Astrocyte (in vitro differentiated cells and primary cell): ENCODE results near the gene VCPKMT. TPM values are rescaled to one million over a fixed set of nuclear protein-coding genes. Genes with fewer than 3 reads are reported as not detected.

ENCODE experiments used
- DNase-seq: peaks from one replicate; pipeline ENCODE4 v3.0.0-alpha.2; 2010; ENCODE audit warnings: low read depth
- FAIRE-seq: peaks from 2 replicates; lab custom pipeline; 2011; peaks lifted over from hg19 to GRCh38; lab: Jason Lieb, UNC
- H2AFZ ChIP-seq: 2 replicates; pipeline ENCODE4 v1.6.0; 2012; ENCODE audit warnings: low read depth, low read length, inconsistent platforms
- H3K27ac ChIP-seq: 2 replicates; pipeline ENCODE4 v1.5.1; 2011; ENCODE audit warnings: low read depth, low read length, inconsistent platforms
- H3K27me3 ChIP-seq: 2 replicates; pipeline ENCODE4 v1.6.0; 2011; ENCODE audit warnings: low read length, inconsistent platforms; ENCODE audit not compliant: insufficient read depth
- H3K36me3 ChIP-seq: 2 replicates; pipeline ENCODE4 v1.5.1; 2011; ENCODE audit warnings: low read length, inconsistent platforms; ENCODE audit not compliant: insufficient read depth
- H3K4me1 ChIP-seq: 2 replicates; pipeline ENCODE4 v1.5.1; 2011; ENCODE audit warnings: low read length, inconsistent platforms; ENCODE audit not compliant: insufficient read depth
- H3K4me2 ChIP-seq: 2 replicates; pipeline ENCODE4 v1.6.0; 2012; ENCODE audit warnings: low read length, inconsistent platforms
- H3K4me3 ChIP-seq: 2 replicates; pipeline ENCODE4 v1.5.1; 2011; ENCODE audit warnings: low read depth, mild to moderate bottlenecking, low read length, inconsistent platforms; ENCODE audit not compliant: insufficient read depth
- H3K79me2 ChIP-seq: 2 replicates; pipeline ENCODE4 v1.6.0; 2012; ENCODE audit warnings: mild to moderate bottlenecking, low read length, inconsistent platforms; ENCODE audit not compliant: insufficient read depth
- H3K9ac ChIP-seq: 2 replicates; pipeline ENCODE4 v1.6.0; 2012; ENCODE audit warnings: mild to moderate bottlenecking, low read length, inconsistent platforms
- H3K9me3 ChIP-seq: 2 replicates; pipeline ENCODE4 v1.5.1; 2012; ENCODE audit warnings: low read depth, mild to moderate bottlenecking, low read length, inconsistent platforms; ENCODE audit not compliant: insufficient read depth
- H4K20me1 ChIP-seq: 2 replicates; pipeline ENCODE4 v1.6.0; 2012; ENCODE audit warnings: low read length, inconsistent platforms; ENCODE audit not compliant: insufficient read depth
- H3K27ac Mint-ChIP-seq: one replicate; pipeline ENCODE4 v1.8.0; 2021; ENCODE audit warnings: mild to moderate bottlenecking, mixed read lengths; ENCODE audit not compliant: unreplicated experiment
- H3K27me3 Mint-ChIP-seq: one replicate; pipeline ENCODE4 v1.8.0; 2021; ENCODE audit warnings: low read depth, mixed read lengths; ENCODE audit not compliant: unreplicated experiment
- H3K36me3 Mint-ChIP-seq: one replicate; pipeline ENCODE4 v1.8.0; 2021; ENCODE audit warnings: low read depth, mixed read lengths; ENCODE audit not compliant: unreplicated experiment
- H3K4me1 Mint-ChIP-seq: one replicate; pipeline ENCODE4 v1.8.0; 2021; ENCODE audit warnings: low read depth, mixed read lengths; ENCODE audit not compliant: unreplicated experiment
- H3K4me3 Mint-ChIP-seq: one replicate; pipeline ENCODE4 v1.8.0; 2021; ENCODE audit warnings: mild to moderate bottlenecking, moderate library complexity, mixed read lengths; ENCODE audit not compliant: unreplicated experiment
- H3K9me3 Mint-ChIP-seq: one replicate; pipeline ENCODE4 v1.8.0; 2021; ENCODE audit warnings: mild to moderate bottlenecking, mixed read lengths; ENCODE audit not compliant: unreplicated experiment
- CTCF ChIP-seq: IDR thresholded peaks from 2 replicates; pipeline ENCODE4 v1.5.1; 2011; ENCODE audit warnings: low read depth, mild to moderate bottlenecking, inconsistent platforms, low read length, moderate library complexity; ENCODE audit not compliant: insufficient read depth
- EZH2 ChIP-seq: IDR thresholded peaks from 2 replicates; pipeline ENCODE4 v1.6.1; 2012; ENCODE audit warnings: mild to moderate bottlenecking, low read length, inconsistent platforms; ENCODE audit not compliant: insufficient read depth
- total RNA-seq: library from RNA; stranded (reverse); gene quantifications from 2 replicates; pipeline ENCODE4 v1.2.1, GENCODE V29; 2021

Gene VCPKMT
- total RNA-seq, 1 donor from 2014 or later = 8.0 TPM

- Histone ChIP-seq H2AFZ (no peak overlapping the region), H3K9me3 (no peaks in the 10 kb centered on the region), H3K4me3 (no peak overlapping the region), H3K4me2 (no peak overlapping the region), H3K36me3 (no peaks in the 10 kb centered on the region), H3K4me1 (peaks cover 12% of the 10 kb centered on the region), H3K27ac (no peak overlapping the region), H4K20me1 (no peaks in the 10 kb centered on the region), H3K27me3 (no peaks in the 10 kb centered on the region), H3K9ac (no peak overlapping the region), H3K79me2 (no peaks in the 10 kb centered on the region)
- peaks cover 2% of the 10 kb centered on the region for H3K9me3 Mint-ChIP-seq
- DNase-seq = no peak
- peaks cover 6% of the 10 kb centered on the region for H3K4me1 Mint-ChIP-seq
- H3K27ac Mint-ChIP-seq = no peak overlapping the region
- no peak for FAIRE-seq
- peak overlapping the region; percentile 67 for H3K4me3 Mint-ChIP-seq
- TF ChIP-seq EZH2 (no peak), CTCF (no peak)
- peaks cover 5% of the 10 kb centered on the region for H3K36me3 Mint-ChIP-seq
- H3K27me3 Mint-ChIP-seq = peaks cover 7% of the 10 kb centered on the region
These were observed 45.4 kb downstream of the VCPKMT start for GRCh38 chr14:50070840-50071548.

GRCh38 chr14:50070230-50070629 is 46.1 kb downstream of the VCPKMT start:
- FAIRE-seq (no peak), DNase-seq (no peak)
- Mint-ChIP-seq H3K27me3 (peaks cover 5% of the 10 kb centered on the region), H3K27ac (no peak overlapping the region), H3K9me3 (peaks cover under 1% of the 10 kb centered on the region), H3K4me1 (peaks cover 6% of the 10 kb centered on the region), H3K36me3 (peaks cover 5% of the 10 kb centered on the region), H3K4me3 (no peak overlapping the region)
- Histone ChIP-seq H3K27ac (no peak overlapping the region), H3K36me3 (no peaks in the 10 kb centered on the region), H3K9ac (no peak overlapping the region), H2AFZ (no peak overlapping the region), H3K4me3 (no peak overlapping the region), H3K79me2 (no peaks in the 10 kb centered on the region), H3K27me3 (no peaks in the 10 kb centered on the region), H4K20me1 (no peaks in the 10 kb centered on the region), H3K4me1 (peaks cover 12% of the 10 kb centered on the region), H3K4me2 (no peak overlapping the region), H3K9me3 (no peaks in the 10 kb centered on the region)
- TF ChIP-seq EZH2 = no peak
- no peak for TF ChIP-seq CTCF

GRCh38 chr14:50069325-50069724 is 47.0 kb downstream of the VCPKMT start:
- Histone ChIP-seq H3K27me3 (no peaks in the 10 kb centered on the region), H3K4me2 (no peak overlapping the region), H3K9ac (no peak overlapping the region), H3K27ac (no peak overlapping the region), H3K9me3 (no peaks in the 10 kb centered on the region), H3K36me3 (no peaks in the 10 kb centered on the region), H3K4me1 (peaks cover 12% of the 10 kb centered on the region), H4K20me1 (no peaks in the 10 kb centered on the region), H3K79me2 (no peaks in the 10 kb centered on the region), H3K4me3 (no peak overlapping the region), H2AFZ (no peak overlapping the region)
- Mint-ChIP-seq H3K27ac (no peak overlapping the region), H3K36me3 (peaks cover 5% of the 10 kb centered on the region), H3K4me3 (no peak overlapping the region), H3K27me3 (peaks cover 4% of the 10 kb centered on the region), H3K4me1 (peaks cover 11% of the 10 kb centered on the region), H3K9me3 (no peaks in the 10 kb centered on the region)
- no peak for TF ChIP-seq CTCF
- TF ChIP-seq EZH2 = no peak
- FAIRE-seq (no peak), DNase-seq (no peak)
